Choroid plexus epithelial cell (primary cell): ENCODE results near the gene EPB41L5.
A peak's percentile ranks its signal among the peaks of the same experiment; 100 is the strongest.
"Not testable (repeated sequence)": the region's sequence is repeated elsewhere in the genome, so short reads cannot be mapped to it uniquely, and the experiment has no call there.

ENCODE experiments used
- DNase-seq: peaks from one replicate; pipeline ENCODE4 v3.0.0-alpha.2; 2010; ENCODE audit warnings: low read depth
- H3K4me3 ChIP-seq: 2 replicates; pipeline ENCODE4 v1.5.1; 2011; ENCODE audit warnings: low read depth, mild to moderate bottlenecking, control low read depth, low read length, moderate library complexity
- CTCF ChIP-seq: conservative IDR thresholded peaks from 2 replicates; pipeline ENCODE4 v1.5.1; 2011; ENCODE audit warnings: low read depth, mild to moderate bottlenecking, control low read depth, inconsistent platforms, low read length, moderate library complexity

EPB41L5 gene

GRCh38 chr2:120064664-120065063, 51.8 kb downstream of the EPB41L5 start:
- no peak overlapping the region for H3K4me3 ChIP-seq
- DNase-seq = peak; percentile 20
- TF ChIP-seq CTCF = no peak

- peak; percentile 49 for DNase-seq
- TF ChIP-seq CTCF = no peak
- no peak overlapping the region for H3K4me3 ChIP-seq
These were observed 54.1 kb downstream of the EPB41L5 start for GRCh38 chr2:120066800-120067547.

GRCh38 chr2:120068040-120068658, 55.3 kb downstream of the EPB41L5 start:
- DNase-seq, H3K4me3 ChIP-seq: not testable (repeated sequence)

- no peak for TF ChIP-seq CTCF
- DNase-seq = no peak
- no peak overlapping the region for H3K4me3 ChIP-seq
These were observed 62.7 kb downstream of the EPB41L5 start for GRCh38 chr2:120075545-120075944.

- no peak for TF ChIP-seq CTCF
- H3K4me3 ChIP-seq = no peak overlapping the region
- no peak for DNase-seq
These were observed 65.0 kb downstream of the EPB41L5 start for GRCh38 chr2:120077896-120078295.

- TF ChIP-seq CTCF = no peak
- DNase-seq = no peak
- H3K4me3 ChIP-seq = no peak overlapping the region
These were observed 66.8 kb downstream of the EPB41L5 start for GRCh38 chr2:120079647-120080046.

GRCh38 chr2:120091436-120091835, 78.6 kb downstream of the EPB41L5 start:
- no peak for TF ChIP-seq CTCF
- no peak for DNase-seq

More at GRCh38 chr2:120091436-120091835, 78.6 kb downstream of the EPB41L5 start:
- no peak overlapping the region for H3K4me3 ChIP-seq
